ENCODE data around the gene CSNK1A1.
"Not testable (repeated sequence)": the region's sequence is repeated elsewhere in the genome, so short reads cannot be mapped to it uniquely, and the experiment has no call there.

The CSNK1A1 gene

GRCh38 chr5:149551227-149552037, at the start of gene CSNK1A1:
TSS of gene CSNK1A1 (minus strand) at chr5:149551439. CDS start at chr5:149550964, 475 bp downstream.
- peak; percentile 98 to 99 for DNase-seq (ENCODE audit: low read depth in 1 of 2, low spot score in 1 of 2)

- no peak for DNase-seq (ENCODE audit: low read depth in 1 of 2, low spot score in 1 of 2)
These were observed 49.7 kb upstream of the CSNK1A1 start for GRCh38 chr5:149600932-149601331.

- DNase-seq (ENCODE audit: low read depth in 1 of 2, low spot score in 1 of 2), result no peak
These were observed 48.1 kb upstream of the CSNK1A1 start for GRCh38 chr5:149599375-149599774.

- DNase-seq (ENCODE audit: low read depth in 1 of 2, low spot score in 1 of 2), result no peak
These were observed 47.7 kb upstream of the CSNK1A1 start for GRCh38 chr5:149598966-149599365.

- DNase-seq (ENCODE audit: low read depth in 1 of 2, low spot score in 1 of 2), result not testable (repeated sequence)
These were observed 47.0 kb upstream of the CSNK1A1 start for GRCh38 chr5:149598234-149598633.

GRCh38 chr5:149597618-149598017, 46.4 kb upstream of the CSNK1A1 start:
- no peak for DNase-seq (ENCODE audit: low read depth in 1 of 2, low spot score in 1 of 2)

GRCh38 chr5:149596712-149597111, 45.5 kb upstream of the CSNK1A1 start:
- no peak for DNase-seq (ENCODE audit: low read depth in 1 of 2, low spot score in 1 of 2)

- not testable (repeated sequence) for DNase-seq (ENCODE audit: low read depth in 1 of 2, low spot score in 1 of 2)
These were observed 43.9 kb upstream of the CSNK1A1 start for GRCh38 chr5:149595105-149595504.

GRCh38 chr5:149594206-149594895, 43.1 kb upstream of the CSNK1A1 start:
- DNase-seq (ENCODE audit: low read depth in 1 of 2, low spot score in 1 of 2), result no peak

- DNase-seq (ENCODE audit: low read depth in 1 of 2, low spot score in 1 of 2), result no peak
These were observed 42.1 kb upstream of the CSNK1A1 start for GRCh38 chr5:149593370-149593769.

GRCh38 chr5:149588936-149589335, 37.7 kb upstream of the CSNK1A1 start:
- no peak for DNase-seq (ENCODE audit: low read depth in 1 of 2, low spot score in 1 of 2)

- DNase-seq (ENCODE audit: low read depth in 1 of 2, low spot score in 1 of 2), result no peak
These were observed 35.6 kb upstream of the CSNK1A1 start for GRCh38 chr5:149586708-149587318.

GRCh38 chr5:149585910-149586309, 34.7 kb upstream of the CSNK1A1 start:
- no peak for DNase-seq (ENCODE audit: low read depth in 1 of 2, low spot score in 1 of 2)

- no peak for DNase-seq (ENCODE audit: low read depth in 1 of 2, low spot score in 1 of 2)
These were observed 32.9 kb upstream of the CSNK1A1 start for GRCh38 chr5:149584121-149584520.

GRCh38 chr5:149583394-149583793, 32.2 kb upstream of the CSNK1A1 start:
- DNase-seq (ENCODE audit: low read depth in 1 of 2, low spot score in 1 of 2), result no peak

GRCh38 chr5:149581931-149582768, 30.9 kb upstream of the CSNK1A1 start:
- DNase-seq (ENCODE audit: low read depth in 1 of 2, low spot score in 1 of 2), result no peak

- DNase-seq (ENCODE audit: low read depth in 1 of 2, low spot score in 1 of 2), result peak; percentile 14 to 34
These were observed 30.1 kb upstream of the CSNK1A1 start, which contains the start of gene ARHGEF37 for GRCh38 chr5:149581192-149581861. TSS of gene ARHGEF37 (plus strand) at chr5:149581498. CDS start at chr5:149597770, 16,272 bp downstream.

GRCh38 chr5:149580808-149581191, 29.6 kb upstream of the CSNK1A1 start:
- no peak for DNase-seq (ENCODE audit: low read depth in 1 of 2, low spot score in 1 of 2)

GRCh38 chr5:149578896-149579295, 27.7 kb upstream of the CSNK1A1 start:
- no peak for DNase-seq (ENCODE audit: low read depth in 1 of 2, low spot score in 1 of 2)

GRCh38 chr5:149576021-149576420, 24.8 kb upstream of the CSNK1A1 start:
- DNase-seq (ENCODE audit: low read depth in 1 of 2, low spot score in 1 of 2), result no peak
